ENCODE data around the gene PNMA8A. TPM values are rescaled to one million over a fixed set of nuclear protein-coding genes. Genes with fewer than 3 reads are reported as not detected.

The PNMA8A gene
- total and polyA plus RNA-seq, 10 of the 15 experiments (the other 5 are each of a cell fraction or from before 2014, with no cell fraction given) = 0.02 to 0.28 (median 0.16) TPM

DNA sequence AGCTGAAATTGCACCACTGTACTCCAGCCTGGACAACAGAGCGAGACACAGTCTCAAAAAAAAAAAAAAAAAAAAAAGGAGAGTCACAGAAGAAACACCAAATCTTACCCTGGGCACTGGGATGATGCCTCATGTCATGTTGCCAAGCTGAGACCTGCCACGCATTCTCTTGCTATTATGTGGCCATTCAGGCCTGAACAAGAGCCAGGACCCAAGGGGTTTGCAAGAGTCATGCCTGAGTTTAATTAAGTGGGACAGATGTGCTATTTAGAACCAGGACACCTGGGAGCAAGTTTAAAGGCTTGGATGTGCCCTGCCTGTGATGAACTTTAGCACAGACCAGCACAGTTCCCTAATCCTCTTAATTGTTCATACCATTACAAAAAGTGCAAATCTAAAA lies 9.8 kb downstream of the PNMA8A start:
- Histone ChIP-seq H2AFZ (ENCODE audit: control insufficient read depth, low read depth, low read length) (no peak overlapping the region), H3K4me2 (ENCODE audit: control insufficient read depth, insufficient read depth) (no peak overlapping the region), H3K27me3 (replicated peaks in 1 of 2; ENCODE audit: control insufficient read depth in 2 of 2, insufficient read depth in 2 of 2, low read length in 1 of 2) (no peaks in the 10 kb centered on the region), H3K27ac (ENCODE audit: control insufficient read depth, insufficient read depth) (no peak overlapping the region), H4K20me1 (ENCODE audit: control insufficient read depth, insufficient read depth) (no peaks in the 10 kb centered on the region), H3K79me2 (ENCODE audit: control insufficient read depth, insufficient read depth, low read length) (no peaks in the 10 kb centered on the region), H3K9me3 (replicated peaks; ENCODE audit: control insufficient read depth, insufficient read depth, low read length) (no peaks in the 10 kb centered on the region), H3K4me1 (ENCODE audit: control insufficient read depth, insufficient read depth, low read length) (peaks cover 9% of the 10 kb centered on the region), H3K36me3 (ENCODE audit: control insufficient read depth in 2 of 2, insufficient read depth in 2 of 2, low read length in 1 of 2) (no peaks in the 10 kb centered on the region), H3K4me3 (no peak overlapping the region), H3K9ac (ENCODE audit: control insufficient read depth, insufficient read depth, low read length) (no peak overlapping the region)
- ChIA-PET SMC1A (ENCODE audit: uncharacterized antibody, unreplicated experiment) (interaction anchor here (1.6 kb wide), 1 partner anchor 10 kb away, joined by 4 read pairs; no protein-coding TSS in a partner anchor), RAD21 (ENCODE audit: unreplicated experiment) (no interaction called here), POLR2A (interaction anchor here (0.6 kb wide), 2 partner anchors 31 to 1740 kb away, joined by 3 to 4 read pairs; no protein-coding TSS in a partner anchor), CTCF (no interaction called here)
- WGBS (ENCODE audit: insufficient coverage, insufficient replicate concordance, low lambda C conversion rate, missing lambda C conversion rate) = 11% methylated on average over 1 of the region's 2 CpGs
- intact Hi-C loops (cut with micrococcal nuclease; ENCODE audit: unreplicated experiment) (no loop called here), in situ Hi-C loops (cut with MboI) (no loop called here)
- DNase-seq (ENCODE audit: low read depth, low spot score) (no peak), FAIRE-seq (no peak), ATAC-seq (no peak)
- no peak for TF ChIP-seq SMC3 (IDR thresholded peaks at IDR 0.05; ENCODE audit: borderline replicate concordance, low read length)
- no peak for TF ChIP-seq FOXK2 (IDR thresholded peaks at IDR 0.05)
- TF ChIP-seq JUNB (IDR thresholded peaks at IDR 0.05) = no peak
- no TSS peak for BruUV-seq (replicated peaks)

DNA sequence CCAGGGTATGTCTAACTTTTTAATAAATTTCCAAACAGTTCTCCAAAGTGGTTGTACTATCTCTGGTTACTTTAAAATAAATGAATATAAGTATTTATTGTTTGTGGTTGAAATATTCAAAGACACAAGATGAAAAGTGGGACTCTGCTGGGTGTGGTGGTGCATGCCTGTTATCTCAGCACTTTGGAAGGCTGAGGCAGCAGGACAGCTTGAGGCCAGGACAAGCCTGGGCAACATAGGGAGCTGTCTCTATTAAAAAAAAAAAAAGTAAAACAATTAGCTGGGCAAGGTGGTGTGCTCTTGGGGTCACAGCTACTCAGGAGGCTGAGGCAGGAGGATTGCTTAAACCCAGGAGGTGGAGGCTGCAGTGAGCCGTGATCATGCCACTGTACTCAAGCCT lies 10.4 kb downstream of the PNMA8A start:
- no peaks in the 10 kb centered on the region for H3K36me3 ChIP-seq (ENCODE audit: control insufficient read depth in 2 of 2, insufficient read depth in 2 of 2, low read length in 1 of 2)
- ChIA-PET POLR2A (no interaction called here), RAD21 (ENCODE audit: unreplicated experiment) (no interaction called here), SMC1A (ENCODE audit: uncharacterized antibody, unreplicated experiment) (interaction anchor here (1.6 kb wide), 1 partner anchor 10 kb away, joined by 4 read pairs; no protein-coding TSS in a partner anchor), CTCF (no interaction called here)
- WGBS (ENCODE audit: insufficient coverage, insufficient replicate concordance, low lambda C conversion rate, missing lambda C conversion rate) = 28% methylated on average over 1 of the region's 1 CpG
- H3K4me2 ChIP-seq (ENCODE audit: control insufficient read depth, insufficient read depth) = no peak overlapping the region
- peaks cover 4% of the 10 kb centered on the region for H3K4me1 ChIP-seq (ENCODE audit: control insufficient read depth, insufficient read depth, low read length)
- ATAC-seq (no peak), DNase-seq (ENCODE audit: low read depth, low spot score) (no peak), FAIRE-seq (no peak)
- H3K9ac ChIP-seq (ENCODE audit: control insufficient read depth, insufficient read depth, low read length) = no peak overlapping the region
- no peaks in the 10 kb centered on the region for H3K79me2 ChIP-seq (ENCODE audit: control insufficient read depth, insufficient read depth, low read length)
- no peaks in the 10 kb centered on the region for H3K9me3 ChIP-seq (replicated peaks; ENCODE audit: control insufficient read depth, insufficient read depth, low read length)
- H2AFZ ChIP-seq (ENCODE audit: control insufficient read depth, low read depth, low read length) = no peak overlapping the region
- no peaks in the 10 kb centered on the region for H4K20me1 ChIP-seq (ENCODE audit: control insufficient read depth, insufficient read depth)
- no peak overlapping the region for H3K27ac ChIP-seq (ENCODE audit: control insufficient read depth, insufficient read depth)
- BruUV-seq (replicated peaks) = no TSS peak
- intact Hi-C loops (cut with micrococcal nuclease; ENCODE audit: unreplicated experiment) = no loop called here
- no peaks in the 10 kb centered on the region for H3K27me3 ChIP-seq (replicated peaks in 1 of 2; ENCODE audit: control insufficient read depth in 2 of 2, insufficient read depth in 2 of 2, low read length in 1 of 2)
- H3K4me3 ChIP-seq = no peak overlapping the region
- in situ Hi-C loops (cut with MboI) = no loop called here
- no peak for TF ChIP-seq POLR2AphosphoS5 (IDR thresholded peaks at IDR 0.05; ENCODE audit: low read length)
- no peak for TF ChIP-seq TCF3 (IDR thresholded peaks at IDR 0.05; ENCODE audit: borderline replicate concordance, insufficient read depth, low read depth, low read length)
- TF ChIP-seq STAT3 (IDR thresholded peaks at IDR 0.05; ENCODE audit: low read depth, low read length) = no peak
- no peak for TF ChIP-seq HDAC2 (IDR thresholded peaks at IDR 0.05)
- no peak for TF ChIP-seq JUNB (IDR thresholded peaks at IDR 0.05)
- no peak for TF ChIP-seq ZNF24 (IDR thresholded peaks at IDR 0.05)
- TF ChIP-seq SIN3A (IDR thresholded peaks at IDR 0.05; ENCODE audit: low read depth, low read length) = no peak
- TF ChIP-seq, protein P1, sequence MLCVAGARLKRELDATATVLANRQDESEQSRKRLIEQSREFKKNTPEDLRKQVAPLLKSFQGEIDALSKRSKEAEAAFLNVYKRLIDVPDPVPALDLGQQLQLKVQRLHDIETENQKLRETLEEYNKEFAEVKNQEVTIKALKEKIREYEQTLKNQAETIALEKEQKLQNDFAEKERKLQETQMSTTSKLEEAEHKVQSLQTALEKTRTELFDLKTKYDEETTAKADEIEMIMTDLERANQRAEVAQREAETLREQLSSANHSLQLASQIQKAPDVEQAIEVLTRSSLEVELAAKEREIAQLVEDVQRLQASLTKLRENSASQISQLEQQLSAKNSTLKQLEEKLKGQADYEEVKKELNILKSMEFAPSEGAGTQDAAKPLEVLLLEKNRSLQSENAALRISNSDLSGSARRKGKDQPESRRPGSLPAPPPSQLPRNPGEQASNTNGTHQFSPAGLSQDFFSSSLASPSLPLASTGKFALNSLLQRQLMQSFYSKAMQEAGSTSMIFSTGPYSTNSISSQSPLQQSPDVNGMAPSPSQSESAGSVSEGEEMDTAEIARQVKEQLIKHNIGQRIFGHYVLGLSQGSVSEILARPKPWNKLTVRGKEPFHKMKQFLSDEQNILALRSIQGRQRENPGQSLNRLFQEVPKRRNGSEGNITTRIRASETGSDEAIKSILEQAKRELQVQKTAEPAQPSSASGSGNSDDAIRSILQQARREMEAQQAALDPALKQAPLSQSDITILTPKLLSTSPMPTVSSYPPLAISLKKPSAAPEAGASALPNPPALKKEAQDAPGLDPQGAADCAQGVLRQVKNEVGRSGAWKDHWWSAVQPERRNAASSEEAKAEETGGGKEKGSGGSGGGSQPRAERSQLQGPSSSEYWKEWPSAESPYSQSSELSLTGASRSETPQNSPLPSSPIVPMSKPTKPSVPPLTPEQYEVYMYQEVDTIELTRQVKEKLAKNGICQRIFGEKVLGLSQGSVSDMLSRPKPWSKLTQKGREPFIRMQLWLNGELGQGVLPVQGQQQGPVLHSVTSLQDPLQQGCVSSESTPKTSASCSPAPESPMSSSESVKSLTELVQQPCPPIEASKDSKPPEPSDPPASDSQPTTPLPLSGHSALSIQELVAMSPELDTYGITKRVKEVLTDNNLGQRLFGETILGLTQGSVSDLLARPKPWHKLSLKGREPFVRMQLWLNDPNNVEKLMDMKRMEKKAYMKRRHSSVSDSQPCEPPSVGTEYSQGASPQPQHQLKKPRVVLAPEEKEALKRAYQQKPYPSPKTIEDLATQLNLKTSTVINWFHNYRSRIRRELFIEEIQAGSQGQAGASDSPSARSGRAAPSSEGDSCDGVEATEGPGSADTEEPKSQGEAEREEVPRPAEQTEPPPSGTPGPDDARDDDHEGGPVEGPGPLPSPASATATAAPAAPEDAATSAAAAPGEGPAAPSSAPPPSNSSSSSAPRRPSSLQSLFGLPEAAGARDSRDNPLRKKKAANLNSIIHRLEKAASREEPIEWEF (IDR thresholded peaks at IDR 0.05; ENCODE audit: insufficient replicate concordance, low read depth, low read length) = no peak
- no peak for TF ChIP-seq YBX1 (IDR thresholded peaks at IDR 0.05)
- TF ChIP-seq EP300 (IDR thresholded peaks at IDR 0.05; ENCODE audit: borderline replicate concordance in 1 of 2, control insufficient read depth in 1 of 2, low read depth in 2 of 2, low read length in 2 of 2) = no peak
- TF ChIP-seq CBFB (IDR thresholded peaks at IDR 0.05; ENCODE audit: low read depth) = no peak
- TF ChIP-seq RBBP5 (conservative IDR thresholded peaks at IDR 0.05) = no peak
- no peak for TF ChIP-seq GATAD2B (conservative IDR thresholded peaks at IDR 0.05; ENCODE audit: low read depth)

Measured in GM12878 (cell line).